HCT116 (cell line): ENCODE data around the gene PCNT. TPM values are rescaled to one million over a fixed set of nuclear protein-coding genes. Genes with fewer than 3 reads are reported as not detected.

Experiments used
- ATAC-seq: fragments of 200-7000 bp; cut with Tn5 transposase; 2 replicates; pipeline ENCODE4 v1.9.1; 2020; ENCODE audit warnings: mild to moderate bottlenecking, moderate library complexity
- BruUV-seq: library from RNA; stranded (reverse); fragments of 400-500 nt; replicated peaks from 2 replicates; lab custom pipeline; 2021; lab: Mats Ljungman, UMichigan
- CTCF ChIA-PET: fragments of 300-600 bp; sonication (Branson Sonifier 250); formaldehyde crosslinking; loops from one replicate; lab custom pipeline; 2021; ENCODE audit warnings: antibody characterized with exemption; lab: Charles Lee
- POLR2A ChIA-PET: fragments of 300-600, 350-600 bp; sonication (Branson Sonifier 250); formaldehyde crosslinking; loops from one replicate; lab custom pipeline; 2021; ENCODE audit warnings: antibody characterized with exemption; lab: Charles Lee
- RAD21 ChIA-PET, 2 experiments: fragments of 300-600 bp; sonication (Branson Sonifier 250); formaldehyde crosslinking; loops; one replicate each; lab custom pipeline; 2023; ENCODE audit warnings: low total read pairs in 2 of 2; ENCODE audit not compliant: uncharacterized antibody in 2 of 2, unreplicated experiment in 2 of 2, low non-redundant PET in 1 of 2; lab: Charles Lee
- DNase-seq: peaks from one replicate; pipeline ENCODE4 v3.0.0-alpha.2; 2010; ENCODE audit warnings: low read depth, low spot score
- H2AFZ ChIP-seq: fragments of 200-600 bp; shearing (Covaris generic), sonication (generic); 2 replicates; pipeline ENCODE4 v1.6.1; 2017; ENCODE audit warnings: low read depth, mixed run types, mixed read lengths, antibody characterized with exemption, low read length; ENCODE audit not compliant: poor library complexity, severe bottlenecking
- H3K27ac ChIP-seq: 2 replicates; pipeline ENCODE4 v1.5.1; 2012; ENCODE audit warnings: low read depth, low read length
- H3K27me3 ChIP-seq: fragments of 200-600 bp; sonication (generic); 2 replicates; pipeline ENCODE4 v1.6.1; 2016; ENCODE audit warnings: mixed run types, low read length, mixed read lengths; ENCODE audit not compliant: insufficient read depth
- H3K36me3 ChIP-seq, 2 experiments: fragments of 200-500 bp in 1 of 2; fragments of 200-600 bp in 1 of 2; sonication (Bioruptor generic) in 1 of 2; sonication (generic) in 1 of 2; 2 replicates each; pipeline versions ENCODE4 v1.5.1 to v1.6.1; 2014 to 2016; ENCODE audit warnings: low read length in 2 of 2, inconsistent platforms in 1 of 2, mixed read lengths in 1 of 2, mixed run types in 1 of 2; ENCODE audit not compliant: insufficient read depth in 2 of 2, control insufficient read depth in 1 of 2
- H3K4me1 ChIP-seq, 2 experiments: fragments of 200-600 bp in 1 of 2; sonication (generic) in 1 of 2; 2 replicates each; pipeline versions ENCODE4 v1.5.1 to v1.6.1; 2012 to 2017; ENCODE audit warnings: low read length in 2 of 2, inconsistent platforms in 1 of 2, mild to moderate bottlenecking in 1 of 2, mixed read lengths in 1 of 2, mixed run types in 1 of 2, moderate library complexity in 1 of 2; ENCODE audit not compliant: insufficient read depth in 2 of 2, control insufficient read depth in 1 of 2
- H3K4me2 ChIP-seq: fragments of 200-600 bp; sonication (generic); 2 replicates; pipeline ENCODE4 v1.6.1; 2017; ENCODE audit warnings: mixed run types, low read length, mixed read lengths
- H3K4me3 ChIP-seq, 2 experiments: fragments of 200-600 bp in 1 of 2; sonication (generic) in 1 of 2; replicated peaks in 1 of 2; 2 replicates each; pipeline ENCODE4 v1.5.1; 2011 to 2016; ENCODE audit warnings: low read length in 2 of 2, control low read depth in 1 of 2, low read depth in 1 of 2, mild to moderate bottlenecking in 1 of 2, mixed read lengths in 1 of 2, mixed run types in 1 of 2
- H3K79me2 ChIP-seq: fragments of 200-600 bp; sonication (generic); 2 replicates; pipeline ENCODE4 v1.6.1; 2017; ENCODE audit warnings: mild to moderate bottlenecking, mixed run types, low read length, moderate library complexity, mixed read lengths; ENCODE audit not compliant: insufficient read depth
- H3K9ac ChIP-seq: fragments of 200-600 bp; sonication (generic); 2 replicates; pipeline ENCODE4 v1.6.1; 2016; ENCODE audit warnings: low read length, mixed read lengths
- H3K9me2 ChIP-seq: fragments of 200-600 bp; sonication (generic), shearing (Covaris generic); 2 replicates; pipeline ENCODE4 v1.6.1; 2017; ENCODE audit warnings: mixed run types, mild to moderate bottlenecking, moderate library complexity; ENCODE audit not compliant: insufficient read depth
- H3K9me3 ChIP-seq, 2 experiments: fragments of 200-500 bp in 1 of 2; fragments of 200-600 bp in 1 of 2; sonication (Bioruptor generic) in 1 of 2; sonication (generic) in 1 of 2; 2 replicates each; pipeline ENCODE4 v1.6.1; 2014 to 2017; ENCODE audit warnings: low read length in 2 of 2, mixed read lengths in 2 of 2, inconsistent platforms in 1 of 2, low read depth in 1 of 2, mild to moderate bottlenecking in 1 of 2, mixed run types in 1 of 2, moderate library complexity in 1 of 2; ENCODE audit not compliant: control insufficient read depth in 1 of 2, insufficient read depth in 1 of 2
- H4K20me1 ChIP-seq: fragments of 200-600 bp; sonication (generic), shearing (Covaris generic); 2 replicates; pipeline ENCODE4 v1.6.1; 2017; ENCODE audit warnings: mixed run types, mild to moderate bottlenecking, moderate library complexity; ENCODE audit not compliant: insufficient read depth
- CBX3 ChIP-seq: IDR thresholded peaks from 2 replicates; pipeline ENCODE4 v1.6.1; 2012; ENCODE audit warnings: low read depth
- CEBPB ChIP-seq: IDR thresholded peaks from 2 replicates; pipeline ENCODE4 v1.6.1; 2012; ENCODE audit warnings: low read depth
- CTCF ChIP-seq, 3 experiments: fragments of 200-600 bp in 1 of 3; sonication (generic) in 1 of 3; IDR thresholded peaks in 2 of 3; conservative IDR thresholded peaks in 1 of 3; 2 replicates each; pipeline ENCODE4 v1.5.1; 2012 to 2017; ENCODE audit warnings: low read depth in 2 of 3, low read length in 2 of 3, antibody characterized with exemption in 1 of 3, borderline replicate concordance in 1 of 3, control low read depth in 1 of 3, mild to moderate bottlenecking in 1 of 3, mixed read lengths in 1 of 3, mixed run types in 1 of 3, moderate library complexity in 1 of 3; ENCODE audit not compliant: insufficient read depth in 1 of 3
- EGR1 ChIP-seq: IDR thresholded peaks from 2 replicates; pipeline ENCODE4 v1.6.1; 2012; ENCODE audit warnings: low read depth
- EZH2phosphoT487 ChIP-seq: fragments of 200-600 bp; IDR thresholded peaks from 2 replicates; pipeline ENCODE4 v1.6.1; 2018; ENCODE audit warnings: antibody characterized with exemption, borderline replicate concordance
- FOSL1 ChIP-seq: IDR thresholded peaks from 2 replicates; pipeline ENCODE4 v1.6.1; 2012; ENCODE audit warnings: low read depth
- JUND ChIP-seq: IDR thresholded peaks from 2 replicates; pipeline ENCODE4 v1.6.1; 2012
- MAX ChIP-seq: IDR thresholded peaks from 2 replicates; pipeline ENCODE4 v1.6.1; 2012
- POLR2A ChIP-seq: IDR thresholded peaks from 2 replicates; pipeline ENCODE4 v1.7.0; 2011; ENCODE audit warnings: borderline replicate concordance; ENCODE audit not compliant: insufficient read depth, insufficient read length; ENCODE audit errors: extremely low read depth
- POLR2AphosphoS5 ChIP-seq: IDR thresholded peaks from 2 replicates; pipeline ENCODE4 v1.6.1; 2011; ENCODE audit warnings: mild to moderate bottlenecking, low read depth, low read length, moderate library complexity
- RAD21 ChIP-seq: IDR thresholded peaks from 2 replicates; pipeline ENCODE4 v1.6.1; 2012; ENCODE audit warnings: low read depth, mild to moderate bottlenecking
- REST ChIP-seq: IDR thresholded peaks from 2 replicates; pipeline ENCODE4 v1.6.1; 2012; ENCODE audit warnings: low read depth
- SRF ChIP-seq: IDR thresholded peaks from 2 replicates; pipeline ENCODE4 v1.6.1; 2012; ENCODE audit warnings: low read depth
- TCF7L2 ChIP-seq: IDR thresholded peaks from 2 replicates; pipeline ENCODE4 v1.7.0; 2011; ENCODE audit warnings: borderline replicate concordance, inconsistent platforms; ENCODE audit not compliant: insufficient read depth, insufficient read length; ENCODE audit errors: extremely low read depth
- YY1 ChIP-seq: IDR thresholded peaks from 2 replicates; pipeline ENCODE4 v1.6.1; 2011; ENCODE audit warnings: low read length, low read depth, moderate library complexity, mild to moderate bottlenecking; ENCODE audit not compliant: insufficient replicate concordance; ENCODE audit errors: extremely low read depth
- ZBTB33 ChIP-seq: IDR thresholded peaks from 2 replicates; pipeline ENCODE4 v1.6.1; 2011; ENCODE audit warnings: mild to moderate bottlenecking, low read length, moderate library complexity; ENCODE audit not compliant: insufficient replicate concordance; ENCODE audit errors: extremely low read depth
- ZFX ChIP-seq: fragments of 450-650 bp; IDR thresholded peaks from 2 replicates; pipeline ENCODE4 v1.6.1; 2017
- ZNF274 ChIP-seq: fragments of 200-500 bp; sonication (Bioruptor generic); IDR thresholded peaks from 2 replicates; pipeline ENCODE4 v1.6.1; 2014; ENCODE audit warnings: mild to moderate bottlenecking, low read depth, low read length, inconsistent platforms
- intact Hi-C: fragments of 100-400 bp; cut with micrococcal nuclease; formaldehyde crosslinking; loops from 2 replicates; pipeline ENCODE4 v1.10.0; 2022
- total RNA-seq: library from RNA; stranded (reverse); gene quantifications from one replicate; pipeline ENCODE4 v1.2.1, GENCODE V29; 2021; ENCODE audit not compliant: unreplicated experiment

PCNT gene
- total RNA-seq, 1 experiment from 2014 or later: 43.6 TPM

GRCh38 chr21:46431448-46431847 is 107.5 kb downstream of the PCNT start:
- intact Hi-C loops: no loop called here
- RAD21 ChIA-PET: no interaction called here
- BruUV-seq: no TSS peak

More at GRCh38 chr21:46431448-46431847, 107.5 kb downstream of the PCNT start:
- H3K9me2 ChIP-seq: no peaks in the 10 kb centered on the region
- H3K4me3 ChIP-seq: no peak overlapping the region
- ChIA-PET POLR2A (no interaction called here), CTCF (no interaction called here)
- H3K4me2 ChIP-seq: no peak overlapping the region
- no peaks in the 10 kb centered on the region for H3K4me1 ChIP-seq
- no peak overlapping the region for H2AFZ ChIP-seq
- DNase-seq (no peak), ATAC-seq (no peak)
- peaks cover 6% of the 10 kb centered on the region in 2 experiments; a peak in 3 of 4 replicates for H3K36me3 ChIP-seq
- no peaks in the 10 kb centered on the region for H3K9me3 ChIP-seq
- no peak overlapping the region for H3K9ac ChIP-seq
- H3K27ac ChIP-seq: no peak overlapping the region
- H4K20me1 ChIP-seq: no peaks in the 10 kb centered on the region
- no peak for TF ChIP-seq FOSL1
- no peak for TF ChIP-seq REST
- no peak for TF ChIP-seq TCF7L2
- no peak for TF ChIP-seq SRF
- no peak for TF ChIP-seq JUND
- no peak for TF ChIP-seq MAX
- TF ChIP-seq ZBTB33: no peak
- no peak for TF ChIP-seq CTCF (IDR thresholded peaks at IDR 0.05 in 2 of 3, conservative IDR thresholded peaks at IDR 0.05 in 1 of 3; ENCODE audit: borderline replicate concordance in 1 of 3, insufficient read depth in 1 of 3, low read depth in 2 of 3, low read length in 2 of 3)
- no peak for TF ChIP-seq EZH2phosphoT487
- TF ChIP-seq ZFX: no peak
- TF ChIP-seq POLR2AphosphoS5: no peak
- TF ChIP-seq ZNF274: no peak
- no peak for TF ChIP-seq YY1
- TF ChIP-seq EGR1: no peak
- TF ChIP-seq CBX3: no peak
- TF ChIP-seq CEBPB: no peak
- TF ChIP-seq POLR2A: no peak
- no peak for TF ChIP-seq RAD21
- H3K79me2 ChIP-seq: no peaks in the 10 kb centered on the region
- no peaks in the 10 kb centered on the region for H3K27me3 ChIP-seq
